CD14-positive monocyte (primary cell): ENCODE results near the gene KLHL20. TPM values are rescaled to one million over a fixed set of nuclear protein-coding genes. Genes with fewer than 3 reads are reported as not detected.

Experiments
- DNase-seq, 3 donors: peaks; one replicate each; pipeline ENCODE4 v3.0.0-alpha.2; 2011 to 2022
- H2AFZ ChIP-seq: 2 replicates; pipeline ENCODE4 v1.6.0; 2012; ENCODE audit warnings: mild to moderate bottlenecking, low read depth, low read length, inconsistent platforms; ENCODE audit not compliant: insufficient read depth, poor library complexity, severe bottlenecking
- H3K27ac ChIP-seq, 2 donors: 1 replicate in 1 of 2; 2 replicates in 1 of 2; pipeline ENCODE4 v1.5.1; 2012 to 2013; ENCODE audit warnings: low read length in 2 of 2, control low read depth in 1 of 2, inconsistent platforms in 1 of 2, low read depth in 1 of 2, mild to moderate bottlenecking in 1 of 2
- H3K27me3 ChIP-seq, 2 donors: one replicate each; pipeline versions ENCODE4 v1.6.0 to v1.6.1; 2011 to 2013; ENCODE audit warnings: low read length in 2 of 2; ENCODE audit not compliant: control insufficient read depth in 2 of 2, insufficient read depth in 2 of 2
- H3K36me3 ChIP-seq, 2 donors: replicated peaks in 1 of 2; 1 replicate in 1 of 2; 2 replicates in 1 of 2; pipeline versions ENCODE4 v1.5.1 to v1.6.1; 2012 to 2013; ENCODE audit warnings: low read length in 2 of 2, control low read depth in 1 of 2, inconsistent platforms in 1 of 2, mild to moderate bottlenecking in 1 of 2; ENCODE audit not compliant: insufficient read depth in 2 of 2, control insufficient read depth in 1 of 2
- H3K4me1 ChIP-seq, 2 donors: 1 replicate in 1 of 2; 2 replicates in 1 of 2; pipeline versions ENCODE4 v1.5.1 to v1.6.1; 2012 to 2013; ENCODE audit warnings: low read length in 2 of 2, control low read depth in 1 of 2, inconsistent platforms in 1 of 2, mild to moderate bottlenecking in 1 of 2, moderate library complexity in 1 of 2; ENCODE audit not compliant: insufficient read depth in 2 of 2, control insufficient read depth in 1 of 2
- H3K4me2 ChIP-seq: replicated peaks from 2 replicates; pipeline ENCODE3; 2012; ENCODE audit warnings: low read length, moderate library complexity, mild to moderate bottlenecking; ENCODE audit not compliant: poor library complexity, severe bottlenecking; ENCODE audit errors: extremely low read depth
- H3K4me3 ChIP-seq, 3 experiments: fragments of 200-600 bp in 1 of 3; sonication (generic) in 1 of 3; replicated peaks in 1 of 3; 1 replicate in 2 of 3; 2 replicates in 1 of 3; pipeline ENCODE4 v1.5.1; 2011 to 2013; ENCODE audit warnings: low read length in 3 of 3, mild to moderate bottlenecking in 3 of 3, control low read depth in 2 of 3, low read depth in 2 of 3, inconsistent platforms in 1 of 3, moderate library complexity in 1 of 3
- H3K79me2 ChIP-seq: 2 replicates; pipeline ENCODE4 v1.6.0; 2012; ENCODE audit warnings: mild to moderate bottlenecking, control low read depth, inconsistent platforms, low read length, moderate library complexity; ENCODE audit not compliant: insufficient read depth
- H3K9ac ChIP-seq: 2 replicates; pipeline ENCODE4 v1.6.0; 2017; ENCODE audit warnings: low read length, mild to moderate bottlenecking; ENCODE audit not compliant: insufficient read depth, poor library complexity, severe bottlenecking
- H3K9me3 ChIP-seq, 2 donors: replicated peaks in 1 of 2; 1 replicate in 1 of 2; 2 replicates in 1 of 2; pipeline versions ENCODE4 v1.5.1 to v1.6.1; 2012 to 2013; ENCODE audit warnings: low read length in 2 of 2, control low read depth in 1 of 2; ENCODE audit not compliant: control insufficient read depth in 1 of 2, insufficient read depth in 1 of 2
- H4K20me1 ChIP-seq: 2 replicates; pipeline ENCODE4 v1.6.0; 2012; ENCODE audit warnings: mild to moderate bottlenecking, low read length, control low read depth, moderate library complexity; ENCODE audit not compliant: insufficient read depth
- H3K27ac Mint-ChIP-seq, 7 donors: one replicate each; pipeline ENCODE4 v1.8.0; 2020; ENCODE audit warnings: mild to moderate bottlenecking in 7 of 7, mixed read lengths in 7 of 7, moderate library complexity in 6 of 7, inconsistent platforms in 2 of 7
- H3K27me3 Mint-ChIP-seq, 3 donors: one replicate each; pipeline ENCODE4 v1.8.0; 2021 to 2022; ENCODE audit warnings: low read depth in 3 of 3, mild to moderate bottlenecking in 3 of 3, mixed read lengths in 3 of 3, moderate library complexity in 3 of 3, inconsistent platforms in 1 of 3
- H3K36me3 Mint-ChIP-seq, 2 donors: one replicate each; pipeline ENCODE4 v1.8.0; 2020; ENCODE audit warnings: mixed read lengths in 2 of 2, inconsistent platforms in 1 of 2, mild to moderate bottlenecking in 1 of 2
- H3K4me1 Mint-ChIP-seq: one replicate; pipeline ENCODE4 v1.8.0; 2020; ENCODE audit warnings: mild to moderate bottlenecking, mixed read lengths
- H3K4me3 Mint-ChIP-seq, 2 donors: one replicate each; pipeline ENCODE4 v1.8.0; 2020; ENCODE audit warnings: mild to moderate bottlenecking in 2 of 2, mixed read lengths in 2 of 2, moderate library complexity in 1 of 2
- H3K9me3 Mint-ChIP-seq, 7 donors: one replicate each; pipeline ENCODE4 v1.8.0; 2020 to 2022; ENCODE audit warnings: mixed read lengths in 7 of 7, mild to moderate bottlenecking in 6 of 7, moderate library complexity in 6 of 7, inconsistent platforms in 2 of 7
- WGBS: methylation state at CpG from one replicate; pipeline ENCODE4 v1.1.5; 2013; ENCODE audit warnings: missing lambda C conversion rate; ENCODE audit not compliant: insufficient coverage; 5-methylcytosine and 5-hydroxymethylcytosine counted together
- intact Hi-C, 2 donors: fragments of 100-400 bp; cut with micrococcal nuclease; formaldehyde crosslinking; loops; one replicate each; pipeline versions ENCODE4 v1.15.0 to v1.15.1; 2023
- polyA plus RNA-seq, 3 donors: library from polyadenylated mRNA; depleted of rRNA in 1 of 3; unstranded in 2 of 3; stranded (reverse) in 1 of 3; fragments of 300-500 nt in 2 of 3; fragments of >200 nt in 1 of 3; fragmentation: Illumina TruSeq in 2 of 3; gene quantifications; 1 replicate in 2 of 3; 2 replicates in 1 of 3; pipeline ENCODE4 v1.2.3, GENCODE V29; 2012 to 2021
- TF ChIP-seq, protein P1 (sequence below): fragments of 200-600 bp; IDR thresholded peaks from one replicate; pipeline ENCODE4 v1.8.0; 2022; ENCODE audit warnings: antibody characterized with exemption, mild to moderate bottlenecking

Gene KLHL20
- polyA plus RNA-seq, 3 donors = 6.5 to 9.4 (median 8.2) TPM

DNA sequence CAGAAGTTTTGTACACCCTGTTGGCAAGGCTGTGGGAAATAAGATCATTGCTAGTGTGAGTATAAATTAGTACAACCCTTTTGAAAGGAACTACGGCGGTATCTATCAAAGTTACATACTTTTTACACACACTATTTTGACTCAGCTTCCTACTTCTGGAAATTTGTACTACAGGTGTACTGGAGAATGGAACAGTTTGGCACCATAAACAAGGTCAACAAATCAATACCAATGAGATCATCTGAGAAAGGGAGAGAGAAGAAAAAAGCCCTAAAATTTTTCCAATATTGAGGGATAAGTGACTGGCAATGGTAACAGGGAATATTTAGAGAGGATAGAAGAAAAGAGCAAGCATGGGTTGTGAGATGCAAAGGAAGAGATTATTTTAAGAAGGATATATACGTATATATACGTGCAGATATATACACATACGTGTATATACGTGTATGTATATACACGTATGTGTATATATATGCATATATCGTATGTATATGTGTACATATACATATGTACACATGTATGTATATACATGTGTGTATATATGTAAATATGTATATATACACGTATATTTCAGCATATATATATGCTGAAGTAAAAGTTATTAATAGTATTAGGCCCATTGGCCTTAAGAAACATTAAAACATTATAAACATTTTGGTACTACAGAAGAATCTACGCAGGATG, 27.6 kb downstream of the KLHL20 start:
- H3K4me1 Mint-ChIP-seq = no peaks in the 10 kb centered on the region
- H4K20me1 ChIP-seq = no peaks in the 10 kb centered on the region
- no peak overlapping the region for H3K27ac ChIP-seq
- TF ChIP-seq, protein P1, sequence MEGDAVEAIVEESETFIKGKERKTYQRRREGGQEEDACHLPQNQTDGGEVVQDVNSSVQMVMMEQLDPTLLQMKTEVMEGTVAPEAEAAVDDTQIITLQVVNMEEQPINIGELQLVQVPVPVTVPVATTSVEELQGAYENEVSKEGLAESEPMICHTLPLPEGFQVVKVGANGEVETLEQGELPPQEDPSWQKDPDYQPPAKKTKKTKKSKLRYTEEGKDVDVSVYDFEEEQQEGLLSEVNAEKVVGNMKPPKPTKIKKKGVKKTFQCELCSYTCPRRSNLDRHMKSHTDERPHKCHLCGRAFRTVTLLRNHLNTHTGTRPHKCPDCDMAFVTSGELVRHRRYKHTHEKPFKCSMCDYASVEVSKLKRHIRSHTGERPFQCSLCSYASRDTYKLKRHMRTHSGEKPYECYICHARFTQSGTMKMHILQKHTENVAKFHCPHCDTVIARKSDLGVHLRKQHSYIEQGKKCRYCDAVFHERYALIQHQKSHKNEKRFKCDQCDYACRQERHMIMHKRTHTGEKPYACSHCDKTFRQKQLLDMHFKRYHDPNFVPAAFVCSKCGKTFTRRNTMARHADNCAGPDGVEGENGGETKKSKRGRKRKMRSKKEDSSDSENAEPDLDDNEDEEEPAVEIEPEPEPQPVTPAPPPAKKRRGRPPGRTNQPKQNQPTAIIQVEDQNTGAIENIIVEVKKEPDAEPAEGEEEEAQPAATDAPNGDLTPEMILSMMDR = no peak
- no peak overlapping the region for H3K4me3 Mint-ChIP-seq
- intact Hi-C loops = no loop called here
- H3K79me2 ChIP-seq = peaks cover 30% of the 10 kb centered on the region
- no peaks in the 10 kb centered on the region for H3K27me3 ChIP-seq
- H3K9me3 ChIP-seq = peaks cover 0 to 6% of the 10 kb centered on the region in 2 donors
- H3K27ac Mint-ChIP-seq = no peak overlapping the region
- no peak overlapping the region for H3K4me3 ChIP-seq
- no CpG with 5 or more reads among the region's 10 CpGs for WGBS
- peaks cover 6 to 19% (median 18%) of the 10 kb centered on the region in 7 donors for H3K9me3 Mint-ChIP-seq
- H3K9ac ChIP-seq = no peak overlapping the region
- no peak for DNase-seq
- H3K36me3 ChIP-seq = peaks cover 14 to 32% of the 10 kb centered on the region in 2 donors
- H3K36me3 Mint-ChIP-seq = peaks cover 51 to 68% of the 10 kb centered on the region in 2 donors
- no peak overlapping the region for H2AFZ ChIP-seq
- H3K27me3 Mint-ChIP-seq = peaks cover 0 to 1% (median 0%) of the 10 kb centered on the region in 3 donors
- no peak overlapping the region for H3K4me2 ChIP-seq
- H3K4me1 ChIP-seq = no peaks in the 10 kb centered on the region

GRCh38 chr1:173744651-173745050, 29.9 kb downstream of the KLHL20 start:
- Histone ChIP-seq H2AFZ (no peak overlapping the region), H3K36me3 (peaks cover 17 to 27% of the 10 kb centered on the region in 2 donors), H4K20me1 (no peaks in the 10 kb centered on the region), H3K4me3 (no peak overlapping the region), H3K9ac (no peak overlapping the region), H3K27me3 (no peaks in the 10 kb centered on the region), H3K9me3 (no peaks in the 10 kb centered on the region), H3K79me2 (peaks cover 13% of the 10 kb centered on the region), H3K4me2 (no peak overlapping the region), H3K27ac (no peak overlapping the region), H3K4me1 (no peaks in the 10 kb centered on the region)
- intact Hi-C loops = no loop called here
- no CpG with 5 or more reads among the region's 2 CpGs for WGBS
- Mint-ChIP-seq H3K27ac (no peak overlapping the region), H3K9me3 (peaks cover 1 to 8% (median 4%) of the 10 kb centered on the region in 7 donors), H3K4me1 (no peaks in the 10 kb centered on the region), H3K27me3 (peaks cover 0 to 1% (median 0%) of the 10 kb centered on the region in 3 donors), H3K36me3 (peaks cover 43 to 58% of the 10 kb centered on the region in 2 donors), H3K4me3 (no peak overlapping the region)
- TF ChIP-seq, protein P1 = no peak
- no peak for DNase-seq
